ENCODE measurements around the gene RAB20. TPM values are rescaled to one million over a fixed set of nuclear protein-coding genes. Genes with fewer than 3 reads are reported as not detected.
"Not testable (repeated sequence)": the region's sequence is repeated elsewhere in the genome, so short reads cannot be mapped to it uniquely, and the experiment has no call there.

Gene RAB20
- total RNA-seq, 2 donors from 2014 or later = 12.7 to 24.3 TPM

- intact Hi-C loops (cut with DNase I) = no loop called here
- ATAC-seq (no peak), DNase-seq (no peak)
Observed at GRCh38 chr13:110539894-110540293, 21.6 kb downstream of the RAB20 start.

GRCh38 chr13:110538632-110539031 is 22.9 kb downstream of the RAB20 start:
- ATAC-seq (peak; percentile 44 to 52), DNase-seq (peak; percentile 75)
- intact Hi-C loops (cut with DNase I) = no loop called here

- ATAC-seq (peak; percentile 64 to 78), DNase-seq (peak; percentile 47)
- intact Hi-C loops (cut with DNase I) = no loop called here
Observed at GRCh38 chr13:110536006-110536693, 25.4 kb downstream of the RAB20 start.

GRCh38 chr13:110535526-110535925 is 26.0 kb downstream of the RAB20 start:
- intact Hi-C loops (cut with DNase I) = no loop called here
- no peak for ATAC-seq
- DNase-seq = peak; percentile 13

- ATAC-seq = no peak
- DNase-seq = peak; percentile 16
- intact Hi-C loops (cut with DNase I) = no loop called here
Observed at GRCh38 chr13:110533771-110534670, 27.5 kb downstream of the RAB20 start.

- intact Hi-C loops (cut with DNase I); DNase-seq; ATAC-seq: not testable (repeated sequence)
Observed at GRCh38 chr13:110532258-110532657, 29.3 kb downstream of the RAB20 start.

- intact Hi-C loops (cut with DNase I) = no loop called here
- no peak for ATAC-seq
- peak; percentile 25 for DNase-seq
Observed at GRCh38 chr13:110531671-110532083, 29.8 kb downstream of the RAB20 start.

- intact Hi-C loops (cut with DNase I) = no loop called here
- DNase-seq = no peak
- ATAC-seq = no peak
Observed at GRCh38 chr13:110531100-110531499, 30.4 kb downstream of the RAB20 start.

GRCh38 chr13:110529522-110530311 is 31.8 kb downstream of the RAB20 start:
- peak; percentile 14 for DNase-seq
- intact Hi-C loops (cut with DNase I) = no loop called here
- ATAC-seq = no peak

- DNase-seq (no peak), ATAC-seq (no peak)
- intact Hi-C loops (cut with DNase I) = no loop called here
Observed at GRCh38 chr13:110528911-110529310, 32.6 kb downstream of the RAB20 start.

- intact Hi-C loops (cut with DNase I) = no loop called here
- ATAC-seq (peak in 1 of 2 donors; percentile 25), DNase-seq (no peak)
Observed at GRCh38 chr13:110528371-110528770, 33.2 kb downstream of the RAB20 start.

- DNase-seq (peak; percentile 54), ATAC-seq (peak; percentile 35 to 78)
- intact Hi-C loops (cut with DNase I) = no loop called here
Observed at GRCh38 chr13:110525328-110526319, 35.9 kb downstream of the RAB20 start.

GRCh38 chr13:110524541-110525257 is 36.8 kb downstream of the RAB20 start:
- DNase-seq (peak; percentile 84), ATAC-seq (peak; percentile 61 to 67)
- intact Hi-C loops (cut with DNase I) = loop anchor here in 1 of 2 donors (5.0 kb wide), 1 partner anchor 38 kb away; the partner anchor contains the start of gene RAB20

- ATAC-seq (no peak), DNase-seq (no peak)
- intact Hi-C loops (cut with DNase I) = loop anchor here in 1 of 2 donors (5.0 kb wide), 1 partner anchor 38 kb away; the partner anchor contains the start of gene RAB20
Observed at GRCh38 chr13:110523838-110524540, 37.5 kb downstream of the RAB20 start.

GRCh38 chr13:110523180-110523579 is 38.3 kb downstream of the RAB20 start:
- no peak for ATAC-seq
- no peak for DNase-seq
- intact Hi-C loops (cut with DNase I) = loop anchor here in 1 of 2 donors (5.0 kb wide), 1 partner anchor 39 kb away; the partner anchor contains the start of gene RAB20

- ATAC-seq (no peak), DNase-seq (no peak)
- intact Hi-C loops (cut with DNase I) = loop anchor here in 1 of 2 donors (5.0 kb wide), 1 partner anchor 40 kb away; the partner anchor contains the start of gene RAB20
Observed at GRCh38 chr13:110522721-110523120, 38.8 kb downstream of the RAB20 start.

- intact Hi-C loops (cut with DNase I) = loop anchor here in 1 of 2 donors (5.0 kb wide), 1 partner anchor 40 kb away; the partner anchor contains the start of gene RAB20
- no peak for DNase-seq
- ATAC-seq = no peak
Observed at GRCh38 chr13:110521946-110522345, 39.6 kb downstream of the RAB20 start.
